HepG2 (cell line): Measurements from ENCODE around the gene CDK17. TPM values are rescaled to one million over a fixed set of nuclear protein-coding genes. Genes with fewer than 3 reads are reported as not detected.
"Not testable (repeated sequence)": the region's sequence is repeated elsewhere in the genome, so short reads cannot be mapped to it uniquely, and the experiment has no call there.

Experiments used
- ATAC-seq: fragments of 200-7000 bp; cut with Tn5 transposase; 3 replicates; pipeline ENCODE4 v1.9.1; 2020; ENCODE audit warnings: mild to moderate bottlenecking, moderate library complexity
- BruUV-seq: library from RNA; stranded (reverse); fragments of 400-500 nt; replicated peaks from 2 replicates; lab custom pipeline; 2021; lab: Mats Ljungman, UMichigan
- CTCF ChIA-PET: fragments of 300-600 bp; formaldehyde crosslinking; extraction: SDS; loops from one replicate; lab custom pipeline; 2021; ENCODE audit warnings: low total read pairs, inconsistent platforms, low intra/inter-chr PET ratio; lab: Yijun Ruan, JAX
- POLR2A ChIA-PET: fragments of 350-600 bp; sonication (Branson Sonifier 250); formaldehyde crosslinking; loops from one replicate; lab custom pipeline; 2020; ENCODE audit warnings: antibody characterized with exemption, inconsistent platforms; lab: Yijun Ruan, JAX
- DNase-seq: peaks from one replicate; pipeline ENCODE4 v3.0.0-alpha.2; 2015; ENCODE audit warnings: low spot score
- FAIRE-seq: peaks from 3 replicates; lab custom pipeline; 2011; peaks lifted over from hg19 to GRCh38; lab: Jason Lieb, UNC
- H2AFZ ChIP-seq: one replicate; pipeline ENCODE4 v1.6.1; 2011; ENCODE audit warnings: low read length, inconsistent platforms
- H3K27ac ChIP-seq: fragments of 300-600 bp; 3 replicates; pipeline ENCODE4 v1.8.0; 2011; ENCODE audit warnings: mixed run types, mild to moderate bottlenecking, mixed read lengths, low read length, inconsistent platforms; ENCODE audit not compliant: insufficient read depth; ENCODE audit errors: extremely low read length
- H3K27me3 ChIP-seq, 2 experiments: fragments of 200-600 bp in 1 of 2; 2 replicates in 1 of 2; 3 replicates in 1 of 2; pipeline versions ENCODE4 v1.6.0 to v1.8.0; 2011; ENCODE audit warnings: low read length in 2 of 2, mild to moderate bottlenecking in 2 of 2, moderate library complexity in 2 of 2, inconsistent platforms in 1 of 2; ENCODE audit not compliant: insufficient read depth in 2 of 2, control insufficient read depth in 1 of 2
- H3K36me3 ChIP-seq, 2 experiments: fragments of 200-600 bp in 1 of 2; replicated peaks in 1 of 2; 2 replicates in 1 of 2; 3 replicates in 1 of 2; pipeline versions ENCODE4 v1.5.1 to v1.8.0; 2011; ENCODE audit warnings: low read length in 2 of 2, inconsistent platforms in 1 of 2; ENCODE audit not compliant: insufficient read depth in 2 of 2, control insufficient read depth in 1 of 2
- H3K4me1 ChIP-seq: 2 replicates; pipeline ENCODE4 v1.5.1; 2012; ENCODE audit warnings: low read length, inconsistent platforms; ENCODE audit not compliant: insufficient read depth
- H3K4me2 ChIP-seq: 2 replicates; pipeline ENCODE4 v1.6.0; 2011; ENCODE audit warnings: low read depth, low read length, inconsistent platforms
- H3K4me3 ChIP-seq, 3 experiments: fragments of 200-600 bp in 1 of 3; sonication (generic), shearing (Covaris generic) in 1 of 3; replicated peaks in 1 of 3; 2 replicates each; pipeline ENCODE4 v1.5.1; 2011 to 2016; ENCODE audit warnings: low read length in 3 of 3, inconsistent platforms in 2 of 3, low read depth in 2 of 3, mild to moderate bottlenecking in 2 of 3, control low read depth in 1 of 3, mixed read lengths in 1 of 3; ENCODE audit not compliant: insufficient read depth in 1 of 3
- H3K79me2 ChIP-seq: one replicate; pipeline ENCODE4 v1.6.1; 2011; ENCODE audit warnings: low read length, inconsistent platforms; ENCODE audit not compliant: insufficient read depth
- H3K9ac ChIP-seq: 2 replicates; pipeline ENCODE4 v1.6.0; 2011; ENCODE audit warnings: mild to moderate bottlenecking, low read depth, low read length, inconsistent platforms; ENCODE audit not compliant: insufficient read depth
- H3K9me3 ChIP-seq: 2 replicates; pipeline ENCODE4 v1.5.1; 2012; ENCODE audit warnings: mild to moderate bottlenecking, low read length
- H4K20me1 ChIP-seq: 2 replicates; pipeline ENCODE4 v1.6.0; 2011; ENCODE audit warnings: inconsistent platforms, mild to moderate bottlenecking, low read length, moderate library complexity; ENCODE audit not compliant: insufficient read depth
- RFX5 ChIP-seq: IDR thresholded peaks from 2 replicates; pipeline ENCODE4 v1.6.1; 2011; ENCODE audit warnings: low read depth, low read length, improper control_type of control experiment
- ZNF317 ChIP-seq: sonication (generic); formaldehyde crosslinking; IDR thresholded peaks from 2 replicates; pipeline ENCODE4 v1.5.0; 2020; ENCODE audit warnings: mild to moderate bottlenecking, missing genetic modification reagents
- WGBS: methylation state at CpG from one replicate; pipeline ENCODE4 v1.1.6; 2017; ENCODE audit warnings: low lambda C conversion rate; 5-methylcytosine and 5-hydroxymethylcytosine counted together
- in situ Hi-C: cut with HindIII; loops from 2 replicates; pipeline ENCODE4 v1.10.0; 2017; ENCODE audit warnings: low pct_unique_long_range_greater_than_20kb; ENCODE audit not compliant: extremely low pct_ligation_motif_present
- intact Hi-C: fragments of 100-400 bp; cut with micrococcal nuclease; formaldehyde crosslinking; loops from one replicate; pipeline ENCODE4 v1.10.0; 2022; ENCODE audit not compliant: unreplicated experiment
- polyA plus RNA-seq, 8 experiments: library from polyadenylated mRNA; depleted of rRNA in 3 of 8; stranded (reverse) in 7 of 8; unstranded in 1 of 8; fragments of >200 nt; fragmentation: Illumina TruSeq in 4 of 8; extraction: Trizol in 4 of 8; gene quantifications; 2 replicates each; pipeline versions ENCODE4 v1.2.1 to v1.2.3, GENCODE V29; 2011 to 2016; ENCODE audit warnings: low read depth in 4 of 8, missing spikeins in 1 of 8, mixed read lengths in 1 of 8; ENCODE audit not compliant: insufficient read depth in 1 of 8
- total RNA-seq, 5 experiments: library from RNA; depleted of rRNA; stranded (reverse); fragments of >200 nt; fragmentation: Illumina TruSeq; extraction: Trizol; gene quantifications; 2 replicates each; pipeline ENCODE4 v1.2.3, GENCODE V29; 2016; ENCODE audit warnings: low read depth in 1 of 5
- TF ChIP-seq, protein P1 (sequence below): sonication (generic); formaldehyde crosslinking; IDR thresholded peaks from 2 replicates; pipeline ENCODE4 v1.4.0; 2020; ENCODE audit warnings: missing genetic modification reagents, mild to moderate bottlenecking, borderline replicate concordance

Gene CDK17
- total and polyA plus RNA-seq, 2 of the 13 experiments (the other 11 are each of a cell fraction or from before 2014, with no cell fraction given), result 9.9 to 22.3 TPM

DNA sequence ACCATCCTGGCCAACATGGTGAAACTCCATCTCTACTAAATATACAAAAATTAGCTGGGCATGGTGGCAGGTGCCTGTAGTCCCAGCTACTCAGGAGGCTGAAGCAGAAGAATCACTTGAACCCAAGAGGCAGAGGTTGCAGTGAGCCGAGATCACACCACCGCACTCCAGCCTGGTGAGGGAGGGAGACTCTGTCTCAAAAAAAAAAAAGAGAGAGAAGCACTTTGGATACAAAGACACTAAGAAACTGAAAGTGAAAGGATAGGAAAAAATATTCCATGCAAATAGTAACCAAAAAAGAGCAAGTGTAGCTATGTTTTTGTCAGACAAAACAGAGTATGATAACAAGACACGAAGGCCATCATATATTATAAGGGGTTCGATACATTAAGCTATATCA lies 53.5 kb downstream of the CDK17 start:
- CTCF ChIA-PET, ATAC-seq, FAIRE-seq, H3K27me3 ChIP-seq, intact Hi-C loops, H4K20me1 ChIP-seq, H3K4me1 ChIP-seq, BruUV-seq, DNase-seq, H3K27ac ChIP-seq, POLR2A ChIA-PET, H3K9ac ChIP-seq, H3K36me3 ChIP-seq, in situ Hi-C loops, H2AFZ ChIP-seq: not testable (repeated sequence)
- TF ChIP-seq, protein P1, sequence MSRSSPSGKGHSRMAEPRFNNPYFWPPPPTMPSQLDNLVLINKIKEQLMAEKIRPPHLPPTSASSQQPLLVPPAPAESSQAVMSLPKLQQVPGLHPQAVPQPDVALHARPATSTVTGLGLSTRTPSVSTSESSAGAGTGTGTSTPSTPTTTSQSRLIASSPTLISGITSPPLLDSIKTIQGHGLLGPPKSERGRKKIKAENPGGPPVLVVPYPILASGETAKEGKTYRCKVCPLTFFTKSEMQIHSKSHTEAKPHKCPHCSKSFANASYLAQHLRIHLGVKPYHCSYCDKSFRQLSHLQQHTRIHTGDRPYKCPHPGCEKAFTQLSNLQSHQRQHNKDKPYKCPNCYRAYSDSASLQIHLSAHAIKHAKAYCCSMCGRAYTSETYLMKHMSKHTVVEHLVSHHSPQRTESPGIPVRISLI, result 0 out of 2 replicates have a peak, but pooled peaks have one; percentile 24
- WGBS, result 84% methylated on average over 4 of the region's 4 CpGs
- peak overlapping the region; percentile 50 for H3K4me2 ChIP-seq
- H3K4me3 ChIP-seq, result peak overlapping the region in 1 of 3 experiments; percentile 19; a peak in 1 of 6 replicates
- H3K9me3 ChIP-seq, result peaks cover 11% of the 10 kb centered on the region; the same call in 1 of the 2 replicates
- peaks cover 72% of the 10 kb centered on the region for H3K79me2 ChIP-seq

DNA sequence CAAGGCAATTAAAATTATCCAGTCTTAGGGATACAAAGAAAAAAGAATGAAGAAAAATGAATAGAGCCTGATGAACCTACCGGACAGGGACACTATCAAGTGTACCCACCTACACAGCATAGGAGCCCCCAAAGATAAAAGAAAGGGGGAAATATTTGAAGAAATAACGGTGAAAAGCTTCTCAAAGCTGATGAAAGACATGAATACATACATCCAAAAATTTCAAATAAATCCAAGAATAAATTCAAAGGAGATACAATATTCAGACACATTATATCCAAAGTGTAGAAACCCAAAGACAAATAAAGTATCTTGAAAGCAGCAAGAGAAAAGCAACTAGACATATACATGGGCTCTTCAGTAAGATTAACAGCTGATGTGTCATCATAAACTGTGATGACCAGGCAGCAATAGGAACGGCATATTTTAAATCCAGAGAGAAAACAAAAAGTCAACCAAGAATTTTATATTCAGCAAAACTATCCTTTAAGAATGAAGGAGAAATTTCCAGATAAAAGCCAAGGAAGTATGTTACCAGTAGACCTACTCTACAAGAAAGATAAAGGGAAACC lies 56.0 kb downstream of the CDK17 start:
- no peaks in the 10 kb centered on the region for H4K20me1 ChIP-seq
- POLR2A ChIA-PET, result no interaction called here
- no peak for FAIRE-seq
- WGBS, result 82% methylated on average over 3 of the region's 3 CpGs
- H3K79me2 ChIP-seq, result peaks cover 58% of the 10 kb centered on the region
- H3K27me3 ChIP-seq, result no peaks in the 10 kb centered on the region
- BruUV-seq, result no TSS peak
- intact Hi-C loops, result no loop called here
- H2AFZ ChIP-seq, result no peak overlapping the region
- no peak for TF ChIP-seq RFX5
- peak; percentile 96 for TF ChIP-seq ZNF317 (CRISPR knock-in tag)
- H3K4me1 ChIP-seq, result peaks cover 19% of the 10 kb centered on the region
- in situ Hi-C loops, result no loop called here
- ATAC-seq, result no peak
- no peak overlapping the region for H3K4me2 ChIP-seq
- H3K9me3 ChIP-seq, result peaks cover 11% of the 10 kb centered on the region; the same call in 1 of the 2 replicates
- no peak overlapping the region for H3K4me3 ChIP-seq
- CTCF ChIA-PET, result no interaction called here
- no peak for DNase-seq
- H3K36me3 ChIP-seq, result no peaks in the 10 kb centered on the region
- H3K27ac ChIP-seq, result no peak overlapping the region
- no peak overlapping the region for H3K9ac ChIP-seq
